HepG2 (cell line): ENCODE data around the gene BLVRA. TPM values are rescaled to one million over a fixed set of nuclear protein-coding genes. Genes with fewer than 3 reads are reported as not detected.
A peak's percentile ranks its signal among the peaks of the same experiment; 100 is the strongest.

Experiments
- ARID2 ChIP-seq: sonication (generic); formaldehyde crosslinking; IDR thresholded peaks from 2 replicates; pipeline ENCODE4 v1.8.1; 2022; ENCODE audit warnings: mild to moderate bottlenecking, missing genetic modification reagents, borderline replicate concordance
- ARID3A ChIP-seq: IDR thresholded peaks from 2 replicates; pipeline ENCODE4 v1.6.1; 2012; ENCODE audit warnings: low read depth, low read length, improper control_type of control experiment
- ARID5B ChIP-seq: IDR thresholded peaks from 2 replicates; pipeline ENCODE4 v1.4.0; 2020; ENCODE audit warnings: mild to moderate bottlenecking, missing genetic modification reagents
- ARNT ChIP-seq: fragments of 450-650 bp; IDR thresholded peaks from 2 replicates; pipeline ENCODE4 v1.6.1; 2017
- FOXM1 ChIP-seq: sonication (generic); formaldehyde crosslinking; IDR thresholded peaks from 2 replicates; pipeline ENCODE4 v1.5.0; 2020; ENCODE audit warnings: missing genetic modification reagents
- NCOA1 ChIP-seq: sonication (generic); formaldehyde crosslinking; IDR thresholded peaks from 2 replicates; pipeline ENCODE4 v1.9.0; 2021; ENCODE audit warnings: missing genetic modification reagents
- NCOR1 ChIP-seq: fragments of 200-600 bp; sonication (generic); IDR thresholded peaks from 2 replicates; pipeline ENCODE4 v1.7.0; 2017; ENCODE audit warnings: antibody characterized with exemption, low read length, borderline replicate concordance
- NONO ChIP-seq, 2 experiments: fragments of 450-650 bp in 1 of 2; sonication (generic) in 1 of 2; formaldehyde crosslinking in 1 of 2; IDR thresholded peaks in 1 of 2; conservative IDR thresholded peaks in 1 of 2; 2 replicates each; pipeline versions ENCODE4 v1.6.1 to v1.8.0; 2017 to 2022; ENCODE audit warnings: mild to moderate bottlenecking in 1 of 2, missing genetic modification reagents in 1 of 2, moderate library complexity in 1 of 2
- RELA ChIP-seq: sonication (generic); formaldehyde crosslinking; IDR thresholded peaks from 2 replicates; pipeline ENCODE4 v1.4.0; 2020; ENCODE audit warnings: missing genetic modification reagents
- SAFB2 ChIP-seq: sonication (generic); formaldehyde crosslinking; IDR thresholded peaks from 2 replicates; pipeline ENCODE4 v1.5.1; 2020; ENCODE audit warnings: missing genetic modification reagents, low read depth, mild to moderate bottlenecking, borderline replicate concordance
- TEAD2 ChIP-seq: sonication (generic); formaldehyde crosslinking; IDR thresholded peaks from 2 replicates; pipeline ENCODE4 v1.9.0; 2021; ENCODE audit warnings: missing genetic modification reagents
- TGIF2 ChIP-seq: IDR thresholded peaks from 2 replicates; pipeline ENCODE4 v1.6.1; 2016; ENCODE audit warnings: control low read depth, missing compliant biosample characterization
- TRIM24 ChIP-seq: sonication (generic); formaldehyde crosslinking; IDR thresholded peaks from 2 replicates; pipeline ENCODE4 v1.8.0; 2022; ENCODE audit warnings: mild to moderate bottlenecking, missing genetic modification reagents
- ZBTB33 ChIP-seq: sonication (generic); formaldehyde crosslinking; IDR thresholded peaks from 2 replicates; pipeline ENCODE4 v1.4.0; 2020; ENCODE audit warnings: missing genetic modification reagents
- ZBTB7A ChIP-seq: sonication (generic); formaldehyde crosslinking; IDR thresholded peaks from 2 replicates; pipeline ENCODE4 v1.8.0; 2022; ENCODE audit warnings: mild to moderate bottlenecking, missing genetic modification reagents
- ZNF230 ChIP-seq: sonication (generic); formaldehyde crosslinking; IDR thresholded peaks from 2 replicates; pipeline ENCODE4 v1.4.0; 2020; ENCODE audit warnings: mild to moderate bottlenecking, missing genetic modification reagents
- ZNF839 ChIP-seq: sonication (generic); formaldehyde crosslinking; IDR thresholded peaks from 2 replicates; pipeline ENCODE4 v1.4.0; 2020; ENCODE audit warnings: missing genetic modification reagents, mild to moderate bottlenecking, borderline replicate concordance
- polyA plus RNA-seq, 8 experiments: library from polyadenylated mRNA; depleted of rRNA in 3 of 8; stranded (reverse) in 7 of 8; unstranded in 1 of 8; fragments of >200 nt; fragmentation: Illumina TruSeq in 4 of 8; extraction: Trizol in 4 of 8; gene quantifications; 2 replicates each; pipeline versions ENCODE4 v1.2.1 to v1.2.3, GENCODE V29; 2011 to 2016; ENCODE audit warnings: low read depth in 4 of 8, missing spikeins in 1 of 8, mixed read lengths in 1 of 8; ENCODE audit not compliant: insufficient read depth in 1 of 8
- total RNA-seq, 5 experiments: library from RNA; depleted of rRNA; stranded (reverse); fragments of >200 nt; fragmentation: Illumina TruSeq; extraction: Trizol; gene quantifications; 2 replicates each; pipeline ENCODE4 v1.2.3, GENCODE V29; 2016; ENCODE audit warnings: low read depth in 1 of 5
- TF ChIP-seq, protein P1 (sequence below): IDR thresholded peaks from 2 replicates; pipeline ENCODE4 v1.6.1; 2016
- TF ChIP-seq, protein P2 (sequence below): sonication (generic); formaldehyde crosslinking; IDR thresholded peaks from 2 replicates; pipeline ENCODE4 v1.5.0; 2020; ENCODE audit warnings: missing genetic modification reagents

Gene BLVRA
- total and polyA plus RNA-seq, 2 of the 13 experiments (the other 11 are each of a cell fraction or from before 2014, with no cell fraction given): 39.2 to 64.2 TPM

DNA sequence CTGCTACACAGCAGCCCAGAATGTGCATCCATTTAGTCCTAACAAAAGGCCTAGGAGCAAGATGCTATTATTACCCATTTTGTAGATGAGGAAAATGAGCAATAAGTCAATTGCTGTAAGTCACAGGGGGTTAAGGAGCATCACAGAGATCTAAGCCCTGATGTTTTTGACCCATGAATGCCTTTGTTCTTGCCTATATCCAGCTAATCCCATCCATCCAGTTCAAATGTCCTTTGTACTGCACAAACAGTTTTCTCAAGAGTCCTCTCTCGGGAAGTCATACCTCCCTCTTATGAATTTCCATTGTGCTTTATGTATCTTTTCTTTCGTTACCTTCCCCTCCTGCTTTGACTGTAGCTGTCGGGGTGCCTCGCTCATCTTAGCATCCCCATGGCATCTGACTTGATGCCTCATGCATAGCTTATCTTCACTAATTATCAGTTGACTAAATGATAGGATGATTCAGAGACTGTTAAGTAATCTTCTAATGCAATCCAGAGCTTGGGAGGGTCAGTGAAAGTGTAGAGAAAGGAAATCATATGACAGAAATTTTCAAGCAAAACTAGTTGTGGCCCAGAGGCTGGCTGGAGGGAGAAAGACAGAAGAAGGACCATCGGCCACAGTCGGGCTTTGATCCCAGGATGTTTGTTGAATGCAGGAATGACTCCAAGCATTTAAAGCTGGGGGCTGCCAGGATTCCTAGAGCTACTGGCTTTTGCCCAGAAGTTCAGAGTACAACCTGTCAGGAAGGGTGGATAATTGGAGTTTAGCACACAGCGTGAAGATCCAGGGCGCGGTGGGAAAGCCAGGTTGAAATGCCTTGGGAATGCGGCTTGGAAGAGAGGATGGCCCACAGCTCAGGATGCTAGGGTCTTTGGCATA lies 23.5 kb downstream of the BLVRA start (continued):
- TF ChIP-seq ARID5B (CRISPR knock-in tag): peak; percentile 90
- no peak for TF ChIP-seq TEAD2 (CRISPR knock-in tag)
- no peak for TF ChIP-seq ARID2 (CRISPR knock-in tag)
- TF ChIP-seq NCOA1 (CRISPR knock-in tag): peak; percentile 48; the same call in 1 of the 2 replicates
- TF ChIP-seq RELA (CRISPR knock-in tag): no peak
- no peak for TF ChIP-seq ARNT
- no peak for TF ChIP-seq ZBTB7A (CRISPR knock-in tag)
- no peak for TF ChIP-seq ZNF230 (CRISPR knock-in tag)
- TF ChIP-seq TRIM24 (CRISPR knock-in tag): no peak
- TF ChIP-seq NCOR1: peak; percentile 91
- no peak for TF ChIP-seq SAFB2 (CRISPR knock-in tag)
- no peak for TF ChIP-seq ZNF839 (CRISPR knock-in tag)
- TF ChIP-seq NONO (IDR thresholded peaks at IDR 0.05): no peak
- TF ChIP-seq NONO (CRISPR knock-in tag; conservative IDR thresholded peaks at IDR 0.05): no peak; the same call in 1 of the 2 replicates
- TF ChIP-seq, protein P1, sequence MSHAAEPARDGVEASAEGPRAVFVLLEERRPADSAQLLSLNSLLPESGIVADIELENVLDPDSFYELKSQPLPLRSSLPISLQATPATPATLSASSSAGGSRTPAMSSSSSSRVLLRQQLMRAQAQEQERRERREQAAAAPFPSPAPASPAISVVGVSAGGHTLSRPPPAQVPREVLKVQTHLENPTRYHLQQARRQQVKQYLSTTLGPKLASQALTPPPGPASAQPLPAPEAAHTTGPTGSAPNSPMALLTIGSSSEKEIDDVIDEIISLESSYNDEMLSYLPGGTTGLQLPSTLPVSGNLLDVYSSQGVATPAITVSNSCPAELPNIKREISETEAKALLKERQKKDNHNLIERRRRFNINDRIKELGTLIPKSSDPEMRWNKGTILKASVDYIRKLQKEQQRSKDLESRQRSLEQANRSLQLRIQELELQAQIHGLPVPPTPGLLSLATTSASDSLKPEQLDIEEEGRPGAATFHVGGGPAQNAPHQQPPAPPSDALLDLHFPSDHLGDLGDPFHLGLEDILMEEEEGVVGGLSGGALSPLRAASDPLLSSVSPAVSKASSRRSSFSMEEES (CRISPR knock-in tag): peak; percentile 63
- no peak for TF ChIP-seq TGIF2 (CRISPR knock-in tag)
- peak; percentile 67; the same call in 1 of the 2 replicates for TF ChIP-seq ZBTB33 (CRISPR knock-in tag)
- TF ChIP-seq, protein P2, sequence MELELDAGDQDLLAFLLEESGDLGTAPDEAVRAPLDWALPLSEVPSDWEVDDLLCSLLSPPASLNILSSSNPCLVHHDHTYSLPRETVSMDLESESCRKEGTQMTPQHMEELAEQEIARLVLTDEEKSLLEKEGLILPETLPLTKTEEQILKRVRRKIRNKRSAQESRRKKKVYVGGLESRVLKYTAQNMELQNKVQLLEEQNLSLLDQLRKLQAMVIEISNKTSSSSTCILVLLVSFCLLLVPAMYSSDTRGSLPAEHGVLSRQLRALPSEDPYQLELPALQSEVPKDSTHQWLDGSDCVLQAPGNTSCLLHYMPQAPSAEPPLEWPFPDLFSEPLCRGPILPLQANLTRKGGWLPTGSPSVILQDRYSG (CRISPR knock-in tag): no peak
- no peak for TF ChIP-seq FOXM1 (CRISPR knock-in tag)
- TF ChIP-seq ARID3A: no peak
